CD1c-positive myeloid dendritic cell (primary cell): ENCODE results near the gene KCNH4.
A peak's percentile ranks its signal among the peaks of the same experiment; 100 is the strongest.
"Not testable (repeated sequence)": the region's sequence is repeated elsewhere in the genome, so short reads cannot be mapped to it uniquely, and the experiment has no call there.

ENCODE experiments used
- DNase-seq: peaks from one replicate; pipeline ENCODE4 v3.0.0-alpha.2; 2016; ENCODE audit errors: extremely low spot score

KCNH4 gene

DNA sequence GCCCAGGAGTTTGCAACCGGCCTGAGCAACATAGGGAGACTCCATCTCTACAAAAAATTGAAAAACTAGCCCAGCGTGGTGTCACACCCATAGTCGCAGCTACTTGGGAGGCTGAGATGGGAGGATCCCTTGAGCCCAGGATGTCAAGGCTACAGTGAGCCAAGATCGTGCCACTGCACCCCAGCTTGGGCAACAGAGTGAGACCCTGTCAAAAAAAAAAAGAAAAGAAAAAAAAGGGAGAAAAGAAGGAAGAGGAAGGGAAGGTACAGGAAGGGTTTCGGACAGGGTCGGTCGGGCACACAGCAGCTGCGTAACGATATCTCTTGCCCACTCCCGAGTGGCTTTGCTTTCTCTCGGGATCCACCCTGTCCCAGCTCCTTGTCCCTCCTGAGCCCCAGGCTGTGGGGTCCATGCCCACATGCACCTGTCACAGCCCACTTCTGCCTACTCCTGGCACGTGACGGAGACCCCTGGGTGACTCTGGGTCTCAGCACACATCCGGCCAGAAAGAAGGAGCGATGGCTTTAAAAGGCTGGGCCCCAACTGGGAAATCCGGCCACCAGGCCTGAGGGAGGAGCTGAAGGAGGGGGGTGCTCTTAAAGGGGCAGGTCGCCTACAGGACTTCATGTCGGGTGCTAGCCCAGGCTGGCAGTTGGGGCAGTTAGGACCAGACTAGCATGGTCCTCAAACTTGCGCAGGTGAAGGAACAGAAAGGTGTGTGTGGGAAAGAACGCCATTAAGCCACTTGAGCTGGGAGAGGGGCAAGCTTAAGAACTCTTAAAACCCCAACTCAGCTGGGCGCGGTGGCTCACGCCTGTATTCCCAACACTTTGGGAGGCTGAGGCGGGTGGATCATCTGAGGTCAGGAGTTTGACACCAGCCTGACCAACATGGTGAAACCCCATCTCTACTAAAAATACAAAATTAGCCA lies 13.3 kb upstream of the KCNH4 start, which contains the start of gene GHDC:
TSS of gene GHDC (minus strand) at position 526 of the 931 bp plus-strand sequence. CDS start 913 bp downstream, outside the sequence.
- DNase-seq: peak; percentile 80

DNA sequence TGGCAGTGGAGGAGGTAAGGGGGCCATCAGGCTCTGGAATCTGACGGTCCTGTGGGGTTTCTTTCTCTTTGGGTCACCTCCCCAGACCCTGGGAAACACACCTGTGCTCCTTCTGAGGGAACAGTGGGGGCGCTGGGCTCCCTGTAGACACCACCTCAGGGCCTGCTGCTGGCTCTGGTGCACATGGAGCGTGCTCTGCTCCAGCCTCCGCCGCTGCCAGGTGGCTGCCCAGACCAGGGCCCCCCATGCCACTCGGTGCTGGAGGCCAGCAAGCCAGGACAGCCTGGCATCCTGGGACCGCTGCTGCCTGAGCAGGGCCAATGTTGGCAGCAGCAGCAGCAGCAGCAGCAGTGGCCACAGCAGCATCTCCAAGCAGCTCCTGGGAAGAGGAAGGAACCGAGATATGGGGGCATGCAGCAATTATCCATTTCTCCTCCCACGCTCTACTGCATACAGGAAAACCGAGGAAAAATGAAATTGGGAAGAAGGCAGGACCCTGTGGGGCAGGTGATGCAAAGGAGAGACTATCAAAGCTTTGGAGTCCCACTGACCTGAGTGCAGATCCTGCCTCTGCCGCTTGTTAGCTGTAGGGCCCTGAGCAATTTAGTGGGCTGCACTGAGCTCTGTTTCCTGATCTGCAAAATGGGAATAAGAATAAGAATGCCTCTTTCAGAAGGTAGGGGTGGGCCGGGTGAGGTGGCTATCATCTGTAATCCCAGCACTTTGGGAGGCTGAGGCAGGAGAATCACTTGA lies 12.4 kb upstream of the KCNH4 start:
- no peak for DNase-seq

DNA sequence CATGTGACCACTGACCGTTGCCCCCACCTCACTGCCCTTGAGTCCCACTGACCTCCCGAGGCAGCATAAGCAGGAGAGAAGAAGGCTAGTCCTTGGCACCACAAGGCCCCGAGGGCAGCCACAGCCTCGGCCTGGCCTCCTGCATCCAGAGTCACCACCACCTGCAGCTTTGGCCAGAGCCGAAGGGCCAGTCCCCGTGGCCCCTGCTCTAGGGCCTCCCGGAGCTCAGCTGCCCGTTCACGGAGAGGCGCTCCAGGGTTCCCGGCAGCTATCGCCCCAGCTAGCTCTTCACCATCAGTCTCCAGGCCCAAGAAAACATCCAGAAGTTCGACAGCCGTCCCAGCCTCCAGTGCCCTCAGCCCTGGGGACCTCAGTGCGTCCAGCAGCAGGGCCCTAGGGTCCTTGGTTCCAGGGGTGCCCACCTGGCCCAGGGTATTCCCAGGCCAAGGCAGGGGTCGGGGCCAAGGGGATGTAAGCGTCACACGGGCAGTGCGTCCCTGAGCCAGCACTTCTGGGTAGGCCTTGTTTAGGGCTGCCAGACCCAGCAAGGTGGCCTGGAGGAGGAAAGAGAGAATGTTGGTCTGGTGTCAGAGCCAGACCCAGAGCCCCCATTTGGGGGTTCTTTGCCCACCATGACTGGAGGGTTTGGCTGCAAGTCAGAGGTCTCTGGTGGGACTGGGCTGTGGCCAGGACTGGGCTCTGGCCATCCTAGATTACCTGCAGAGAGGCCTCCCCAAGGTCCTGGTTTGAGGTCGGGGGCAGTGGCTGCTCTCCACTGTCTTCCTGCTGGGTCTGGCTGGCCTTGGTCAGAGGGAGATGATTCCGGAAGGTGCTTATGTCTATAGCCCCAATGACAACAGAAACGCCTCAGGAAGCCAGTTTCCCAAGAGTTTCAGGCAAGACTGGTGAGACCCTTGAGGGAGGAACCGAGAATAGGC lies 11.5 kb upstream of the KCNH4 start:
- no peak for DNase-seq

DNA sequence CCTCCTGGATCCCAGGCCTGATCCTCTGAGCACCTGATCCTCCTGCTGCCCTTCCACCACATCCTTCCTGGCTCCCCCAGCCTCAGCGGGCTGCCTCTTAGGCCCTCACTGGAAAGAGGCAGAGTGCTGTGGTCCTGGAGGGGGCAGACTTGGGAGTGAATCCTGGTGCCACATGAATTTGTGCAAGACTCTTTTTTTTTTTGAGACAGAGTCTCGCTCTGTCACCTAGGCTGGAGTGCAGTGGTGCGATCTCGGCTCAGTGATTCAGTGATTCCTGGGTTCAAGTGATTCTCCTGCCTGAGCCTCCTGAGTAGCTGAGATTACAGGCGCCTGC lies 10.3 kb upstream of the KCNH4 start:
- no peak for DNase-seq

DNA sequence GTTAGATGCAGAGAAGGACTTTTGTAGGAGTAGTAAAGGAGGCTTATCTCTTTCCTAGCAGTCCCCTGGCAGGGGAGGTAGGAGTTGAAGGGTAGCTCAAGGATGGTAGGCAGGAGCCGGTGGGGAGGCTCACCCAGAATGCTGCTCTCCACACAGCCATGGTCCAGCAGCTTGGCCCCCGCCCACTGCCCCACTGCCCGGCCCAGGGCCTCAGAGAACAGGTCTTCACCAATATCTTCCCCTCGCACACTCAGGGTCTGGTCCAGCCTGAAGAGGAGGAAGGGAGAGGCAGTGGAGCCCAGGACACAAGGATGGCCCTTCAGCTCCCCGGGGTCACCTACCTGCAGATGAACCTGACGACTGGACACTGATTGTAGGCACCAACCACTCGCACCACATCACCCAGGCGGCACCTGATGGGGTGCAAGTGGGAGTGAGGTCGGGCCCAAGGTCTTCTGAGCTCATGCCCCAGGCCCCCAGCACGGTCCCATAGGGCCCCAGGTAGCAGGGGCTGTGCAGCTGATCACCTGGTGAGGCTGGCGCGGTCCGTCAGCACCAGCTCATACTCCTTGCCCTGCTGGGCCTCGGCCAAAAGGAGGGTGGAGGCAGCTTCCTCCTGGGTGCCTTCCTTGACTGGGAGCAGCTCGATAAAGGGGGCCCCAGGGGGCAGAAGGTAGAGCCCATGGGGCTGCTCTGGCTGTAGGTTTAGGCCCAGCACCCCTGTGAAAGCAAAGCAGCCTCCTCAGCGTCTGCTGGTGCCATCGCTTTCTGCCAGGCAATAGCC lies 9.7 kb upstream of the KCNH4 start:
- DNase-seq: no peak

DNA sequence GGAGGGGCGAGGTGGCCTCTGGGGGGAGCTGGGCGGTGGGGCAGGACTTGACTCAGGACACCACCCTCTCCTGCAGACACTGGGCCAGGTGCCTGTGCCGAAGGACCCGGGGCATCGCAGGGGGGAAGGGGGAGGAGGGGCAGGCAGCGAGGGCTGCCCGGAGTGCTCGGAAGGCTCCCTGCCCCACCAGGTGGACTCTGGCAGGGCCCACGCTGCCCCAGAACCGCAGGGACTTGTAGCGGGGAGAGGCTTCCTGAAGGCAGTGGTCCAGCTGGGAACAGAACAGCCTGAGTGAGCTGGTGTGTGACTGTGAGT lies 8.7 kb upstream of the KCNH4 start:
- no peak for DNase-seq

DNA sequence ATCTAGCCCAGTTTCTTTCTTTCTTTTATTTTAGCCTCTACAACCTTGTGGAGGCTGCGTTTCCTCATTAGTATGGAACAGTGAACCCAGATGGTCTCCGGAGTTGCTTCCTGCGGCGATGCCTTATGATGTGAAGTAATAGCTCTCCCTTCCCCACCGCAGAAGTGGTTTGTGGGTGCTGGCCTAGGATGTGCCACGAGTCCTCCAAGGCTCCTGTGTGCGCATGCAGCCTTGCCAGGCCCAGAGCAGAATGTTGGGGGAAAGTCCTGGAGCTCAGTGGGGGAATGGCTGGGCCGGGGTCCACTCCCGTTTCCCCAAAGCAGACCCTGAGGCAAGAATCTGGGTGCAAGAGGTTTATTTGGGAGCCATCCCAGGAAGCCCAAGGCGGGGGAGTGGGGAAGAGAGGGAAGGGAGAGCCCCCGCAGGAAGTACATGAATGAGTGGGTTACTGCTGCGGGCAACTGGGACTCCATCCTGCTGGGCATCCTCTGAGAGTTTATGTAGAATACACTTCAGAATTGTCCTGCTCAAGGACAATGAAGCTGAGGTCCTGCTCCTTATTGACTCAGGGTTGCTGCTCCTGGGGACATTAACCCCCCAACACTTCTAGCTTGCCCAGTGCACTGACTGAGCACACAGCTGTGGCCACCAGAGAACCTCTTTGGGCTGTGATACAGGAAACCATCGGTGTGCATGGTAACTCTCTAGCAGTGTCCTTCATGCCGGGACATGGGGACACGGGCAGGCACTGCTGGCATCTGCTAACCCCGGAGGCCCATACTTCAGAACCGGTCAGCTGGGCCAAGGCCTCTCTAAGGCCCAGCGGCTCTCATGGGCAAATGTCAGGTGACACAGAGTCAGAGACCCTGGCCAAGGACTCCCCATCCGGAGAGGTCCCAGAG lies 8.1 kb upstream of the KCNH4 start:
- peak; percentile 62 for DNase-seq

DNA sequence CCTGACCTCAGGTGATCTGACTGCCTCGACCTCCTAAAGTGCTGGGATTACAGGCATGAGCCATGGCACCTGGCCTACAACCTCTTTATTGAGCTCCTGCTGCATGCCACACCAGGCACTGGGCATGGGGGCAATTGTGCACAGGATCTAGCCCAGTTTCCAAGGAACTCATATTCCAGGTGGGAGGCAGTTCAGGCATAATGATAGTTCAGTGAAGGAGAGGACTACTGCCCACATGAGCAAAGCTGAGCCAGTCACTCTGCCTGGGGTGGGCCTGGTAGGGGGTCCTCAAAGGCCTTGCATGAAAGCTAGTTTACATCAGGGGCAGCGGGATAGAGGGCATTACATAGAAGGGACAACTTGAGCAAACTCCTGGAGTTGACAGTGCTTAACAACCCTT lies 6.9 kb upstream of the KCNH4 start:
- no peak for DNase-seq

DNA sequence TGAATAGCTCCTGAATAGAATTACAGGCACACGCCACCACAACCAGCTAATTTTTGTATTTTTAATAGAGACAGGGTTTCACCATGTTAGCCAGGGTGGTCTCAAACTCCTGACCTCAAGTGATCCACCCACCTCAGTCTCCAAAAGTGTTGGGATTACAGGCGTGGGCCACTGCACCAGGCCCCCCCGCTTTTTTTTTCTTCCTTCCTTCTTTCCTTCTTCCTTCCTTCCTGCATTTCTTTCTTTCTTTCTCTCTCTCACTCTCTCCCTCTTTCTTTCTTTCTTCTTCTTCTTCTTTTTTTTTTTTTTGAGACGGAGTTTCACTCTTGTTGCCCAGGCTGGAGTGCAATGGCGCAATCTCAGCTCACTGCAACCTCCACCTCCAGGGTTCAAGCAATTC lies 5.2 kb upstream of the KCNH4 start:
- not testable (repeated sequence) for DNase-seq

DNA sequence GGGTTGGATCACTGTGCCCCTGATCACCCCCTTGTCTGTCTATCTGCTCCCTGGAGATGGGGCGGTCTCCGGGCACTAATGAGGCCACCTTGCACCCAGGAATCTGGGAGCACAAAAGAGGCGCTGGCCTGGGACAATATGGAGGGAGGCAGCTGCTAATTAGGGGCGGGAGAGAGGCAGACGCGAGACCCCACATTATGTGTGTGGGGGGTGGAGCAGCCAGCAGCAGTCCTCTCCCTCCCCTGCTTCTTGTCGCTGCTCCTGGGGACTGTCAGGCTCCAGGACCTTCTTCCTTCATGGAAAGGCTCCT lies 4.6 kb upstream of the KCNH4 start:
- DNase-seq: no peak

DNA sequence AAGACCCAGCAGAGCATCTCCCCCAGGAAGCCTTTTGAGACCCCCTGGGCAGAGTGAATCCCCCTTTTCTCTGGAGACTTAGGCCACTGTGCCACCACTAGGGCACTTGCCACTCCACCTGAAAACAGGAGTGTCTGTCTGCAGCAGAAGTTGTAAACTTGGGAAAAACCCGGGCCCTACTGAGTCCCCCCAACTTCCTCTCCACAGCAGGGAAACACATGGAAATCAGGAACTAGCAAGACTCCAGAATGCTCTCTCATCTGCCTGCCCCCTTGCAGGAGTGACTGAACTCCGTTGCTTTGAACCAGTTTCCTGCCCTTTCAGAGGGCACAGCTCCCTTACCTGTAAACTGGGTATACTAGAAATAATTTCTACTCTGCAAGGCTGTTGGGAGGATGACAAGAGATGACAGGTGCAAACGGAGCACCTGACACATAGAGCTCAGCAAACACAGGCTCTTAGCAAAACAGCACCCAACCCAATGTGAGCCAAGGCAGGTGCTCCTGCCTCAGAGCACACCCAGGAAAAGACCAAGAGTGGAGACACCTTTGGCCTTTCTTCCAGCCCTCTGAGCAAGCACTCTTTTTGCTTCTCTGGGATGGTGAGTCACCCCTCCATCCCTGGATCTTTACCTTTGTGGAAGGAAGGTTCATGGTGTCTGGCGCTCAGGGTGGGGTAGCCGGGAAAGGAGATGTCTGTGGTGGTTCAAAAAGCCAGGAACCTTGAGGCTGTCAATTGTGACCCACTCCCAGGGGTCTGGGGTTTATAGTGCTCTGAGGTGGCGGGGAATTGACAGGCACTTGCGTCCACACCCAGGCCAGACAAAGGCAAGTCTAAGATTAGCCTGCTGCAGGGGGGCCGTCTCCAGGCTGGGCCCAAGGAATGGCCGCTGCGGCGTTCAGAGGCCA lies 4.0 kb upstream of the KCNH4 start, which contains the start of gene HCRT:
TSS of gene HCRT (minus strand) at position 740 of the 908 bp plus-strand sequence. CDS start at position 653, 87 bp downstream.
- peak; percentile 74 for DNase-seq

DNA sequence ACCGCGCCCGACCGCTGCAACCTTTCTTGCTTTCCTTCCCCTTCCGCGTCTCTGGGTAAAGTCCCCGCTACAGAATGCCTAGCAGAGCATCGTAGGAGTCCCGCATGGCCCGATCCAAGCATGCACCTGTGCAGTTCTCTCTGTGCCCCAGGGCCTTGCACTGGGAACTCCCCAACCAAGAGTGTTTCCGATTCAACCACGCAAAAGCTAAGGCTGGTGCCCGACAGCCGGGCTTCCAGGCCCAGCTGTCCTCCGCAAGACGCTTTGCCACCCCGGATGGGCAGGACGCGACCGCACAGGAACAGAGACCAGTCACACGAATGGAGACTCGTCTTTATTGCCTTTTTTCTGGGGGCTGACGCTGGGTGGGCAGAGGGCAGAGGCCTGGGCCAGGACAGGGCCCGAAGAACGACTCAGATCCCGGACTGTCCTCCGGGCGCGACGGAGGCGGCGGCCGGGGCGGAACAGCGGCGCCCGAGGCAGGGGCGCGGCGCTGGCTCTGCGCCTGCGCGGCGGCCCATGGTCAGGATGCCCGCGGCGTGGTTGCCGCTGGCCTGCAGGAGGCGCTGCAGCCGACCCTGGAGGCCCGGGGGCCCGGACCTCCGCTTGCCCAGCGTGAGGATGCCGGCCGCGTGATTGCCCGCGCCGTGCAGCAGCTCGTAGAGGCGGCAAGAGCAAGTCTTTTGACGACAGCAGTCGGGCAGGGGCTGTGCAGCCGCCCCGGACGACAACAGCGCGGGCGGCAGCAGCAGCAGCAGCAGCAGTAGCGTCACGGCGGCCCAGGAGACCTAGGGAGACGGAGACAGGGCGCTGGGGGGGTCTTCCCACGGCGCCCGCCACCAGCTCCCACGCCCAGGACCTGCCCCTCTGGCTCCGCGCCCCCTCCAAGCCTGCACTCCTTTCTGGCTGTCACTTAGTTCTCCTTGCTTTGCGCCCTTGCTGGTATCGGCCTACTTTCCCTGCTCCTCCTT lies 3.1 kb upstream of the KCNH4 start:
- DNase-seq: peak; percentile 91

DNA sequence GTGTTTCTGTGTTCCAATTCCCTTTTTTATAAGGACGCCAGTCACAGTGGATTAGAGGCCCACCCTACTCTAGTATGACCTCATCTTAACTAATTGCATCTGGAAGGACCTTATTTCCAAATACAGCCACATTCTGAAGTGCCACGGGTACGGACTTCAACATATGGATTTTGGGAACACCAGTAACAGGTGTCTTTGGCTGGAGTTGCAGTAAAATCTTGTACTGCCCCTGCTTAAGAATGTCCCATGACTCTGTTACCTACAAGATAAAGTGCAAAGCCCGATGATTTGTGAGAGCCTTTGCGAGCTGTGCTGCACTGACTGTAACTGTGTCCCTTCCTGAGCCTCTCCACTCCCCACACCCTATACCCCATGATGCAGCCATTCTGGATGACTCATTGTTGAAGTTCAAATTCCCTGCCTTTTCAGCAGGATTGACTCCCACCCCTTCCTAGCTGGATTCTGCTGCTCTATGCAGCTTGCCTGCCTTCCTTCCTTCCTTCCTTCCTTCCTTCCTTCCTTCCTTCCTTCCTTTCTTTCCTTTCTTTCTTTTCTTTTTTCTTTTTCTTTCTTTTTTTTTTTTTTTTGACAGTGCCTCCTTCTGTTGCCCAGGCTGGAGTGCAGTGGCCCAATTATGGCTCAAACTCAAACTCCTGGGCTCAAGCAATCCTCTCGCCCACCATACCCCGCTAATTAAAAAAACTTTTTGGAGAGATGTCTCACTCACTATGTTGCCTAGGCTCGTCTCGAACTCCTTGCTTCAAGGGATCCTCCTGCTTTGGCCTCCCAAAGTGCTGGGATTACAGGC lies 2.2 kb upstream of the KCNH4 start:
- DNase-seq: peak; percentile 57

DNA sequence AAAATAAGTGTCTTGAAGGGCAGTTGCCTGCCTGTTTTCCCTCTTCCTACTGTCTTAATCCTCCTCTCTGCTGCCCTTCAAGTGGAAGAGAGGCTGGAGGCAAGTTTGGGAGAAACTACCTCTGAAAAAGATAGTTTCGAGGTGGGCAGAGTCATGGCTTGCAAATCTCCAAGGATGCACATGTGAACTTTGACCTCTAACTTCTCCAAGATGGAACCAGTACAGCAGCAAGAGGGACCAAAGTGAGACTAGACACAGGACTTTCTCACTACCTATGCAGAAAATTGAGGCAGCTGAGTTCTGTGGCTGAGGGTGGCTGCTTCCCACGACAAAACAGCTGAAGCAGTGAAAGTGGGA lies 887 bp upstream of the KCNH4 start:
- no peak for DNase-seq

DNA sequence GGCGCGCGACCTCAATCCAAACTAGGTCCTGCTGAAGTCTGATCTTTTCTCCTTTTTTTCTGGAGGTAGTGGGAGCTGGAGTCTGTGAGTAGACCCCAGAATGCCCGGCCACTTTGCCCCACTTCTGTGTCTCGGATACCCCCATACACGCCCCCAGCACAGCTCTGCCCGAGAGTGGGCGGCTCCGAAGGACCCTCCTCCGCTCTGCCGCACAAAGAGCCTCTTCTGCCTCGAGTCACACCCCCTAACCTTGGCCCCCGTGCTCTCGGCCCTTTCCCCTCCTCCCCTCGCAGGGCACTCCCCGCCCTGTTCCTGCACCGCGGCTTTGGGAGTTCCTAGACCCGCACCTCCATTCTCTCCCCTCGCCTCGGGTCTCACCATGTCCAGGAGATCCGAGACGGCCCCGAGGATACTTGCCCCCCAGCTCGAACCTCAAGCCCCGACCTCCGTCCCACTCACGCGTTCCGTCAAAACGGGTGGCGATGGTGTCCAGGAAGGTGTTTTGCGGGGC lies 476 bp downstream of the KCNH4 start:
- DNase-seq: no peak

DNA sequence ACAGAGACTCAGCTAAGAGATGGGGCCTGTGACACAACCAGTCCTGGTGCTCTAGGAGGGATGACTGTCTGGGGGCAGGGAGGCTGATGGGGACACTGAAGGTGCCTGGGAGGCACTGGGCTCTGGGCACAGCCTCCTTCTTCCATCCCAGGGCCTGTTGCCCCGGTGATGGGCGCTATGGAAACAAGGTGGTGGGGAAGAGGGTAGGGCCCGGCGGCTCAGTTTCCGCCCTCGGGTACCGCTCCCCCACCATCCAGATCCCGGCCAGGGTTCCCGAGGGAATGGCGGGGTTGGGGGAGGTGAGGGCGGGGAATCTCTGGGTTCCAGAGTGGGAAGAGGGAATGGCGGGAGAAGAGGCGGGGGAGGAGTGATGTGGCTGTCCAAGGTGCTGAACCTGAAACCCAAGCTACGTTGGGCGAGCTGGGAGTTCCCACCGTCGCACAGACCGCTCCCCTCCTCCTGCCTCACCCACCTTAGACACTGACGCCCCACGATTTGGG lies 981 bp downstream of the KCNH4 start:
- DNase-seq: peak; percentile 25

DNA sequence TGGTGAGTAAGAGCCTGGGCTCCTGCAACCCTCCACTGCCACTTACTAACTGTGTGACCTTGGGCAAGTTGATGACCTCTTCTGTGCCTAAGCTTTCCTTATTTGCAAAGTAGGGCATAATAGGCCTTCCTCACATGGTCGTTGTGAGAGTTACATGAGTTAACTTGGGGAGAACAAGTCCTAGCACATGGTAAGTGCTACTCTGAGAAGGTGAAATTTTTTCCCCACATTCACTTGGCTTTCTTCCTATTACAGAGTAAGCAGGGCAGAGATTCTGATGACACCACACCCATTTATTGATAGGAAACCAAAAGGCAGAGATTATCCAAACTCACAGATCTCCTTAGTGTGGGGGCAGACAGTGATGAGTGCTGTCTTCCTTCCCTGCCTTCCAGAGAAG lies 1.6 kb downstream of the KCNH4 start:
- no peak for DNase-seq
